ENCODE data around the gene CAMTA2. TPM values are rescaled to one million over a fixed set of nuclear protein-coding genes. Genes with fewer than 3 reads are reported as not detected.

Gene CAMTA2
- total and polyA plus RNA-seq, 9 of the 15 experiments (the other 6 are each of a cell fraction or from before 2014, with no cell fraction given): 0.24 to 25.1 (median 6.3) TPM

DNA sequence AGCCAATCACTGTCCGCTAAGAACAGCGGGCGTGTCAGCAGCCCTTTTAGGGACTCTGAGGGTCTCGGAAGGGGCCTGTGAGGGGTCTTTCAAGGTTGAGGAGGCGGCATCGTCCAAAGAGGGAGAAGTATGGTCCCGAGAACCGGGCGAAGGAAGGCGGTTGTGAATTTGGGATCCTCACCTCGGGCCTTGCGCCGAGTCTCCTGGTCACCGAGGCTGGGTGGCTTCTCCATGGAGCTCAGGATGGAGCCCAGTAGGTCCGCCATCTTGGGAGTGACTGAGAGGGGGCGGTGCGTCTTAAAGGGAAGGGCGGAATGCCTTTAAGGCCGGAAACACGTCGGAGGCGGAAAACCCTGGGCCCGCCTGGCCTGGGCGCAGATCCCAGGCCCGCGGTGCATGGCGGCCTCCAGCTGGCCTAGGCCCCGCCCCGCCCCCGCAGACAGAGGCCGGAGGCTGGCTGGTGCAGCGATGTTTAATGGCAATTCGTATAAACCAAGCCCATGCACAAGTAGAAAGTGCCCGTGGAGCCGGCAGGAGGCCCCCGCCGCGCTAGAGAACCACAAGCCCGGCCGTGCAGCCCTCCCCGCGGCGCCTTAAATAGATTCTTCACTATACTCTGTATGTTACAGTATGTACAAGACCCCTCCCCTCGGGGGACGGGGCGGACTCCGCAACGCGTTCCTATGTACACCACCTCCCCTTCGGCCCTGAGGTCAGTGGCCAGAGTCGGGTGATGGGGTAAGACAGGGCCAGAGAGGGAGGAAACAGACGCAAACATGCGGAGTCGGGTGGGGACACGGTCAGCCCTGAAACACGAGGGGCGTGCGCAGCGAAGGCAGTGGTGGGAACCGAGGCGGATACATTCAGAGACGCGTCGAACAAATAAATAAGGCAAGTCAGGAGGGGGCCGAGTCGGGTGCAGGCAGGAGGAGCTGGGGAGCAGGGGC, 19.7 kb downstream of the CAMTA2 start, which contains the start of gene SPAG7 (continued):
- TF ChIP-seq, protein P1, sequence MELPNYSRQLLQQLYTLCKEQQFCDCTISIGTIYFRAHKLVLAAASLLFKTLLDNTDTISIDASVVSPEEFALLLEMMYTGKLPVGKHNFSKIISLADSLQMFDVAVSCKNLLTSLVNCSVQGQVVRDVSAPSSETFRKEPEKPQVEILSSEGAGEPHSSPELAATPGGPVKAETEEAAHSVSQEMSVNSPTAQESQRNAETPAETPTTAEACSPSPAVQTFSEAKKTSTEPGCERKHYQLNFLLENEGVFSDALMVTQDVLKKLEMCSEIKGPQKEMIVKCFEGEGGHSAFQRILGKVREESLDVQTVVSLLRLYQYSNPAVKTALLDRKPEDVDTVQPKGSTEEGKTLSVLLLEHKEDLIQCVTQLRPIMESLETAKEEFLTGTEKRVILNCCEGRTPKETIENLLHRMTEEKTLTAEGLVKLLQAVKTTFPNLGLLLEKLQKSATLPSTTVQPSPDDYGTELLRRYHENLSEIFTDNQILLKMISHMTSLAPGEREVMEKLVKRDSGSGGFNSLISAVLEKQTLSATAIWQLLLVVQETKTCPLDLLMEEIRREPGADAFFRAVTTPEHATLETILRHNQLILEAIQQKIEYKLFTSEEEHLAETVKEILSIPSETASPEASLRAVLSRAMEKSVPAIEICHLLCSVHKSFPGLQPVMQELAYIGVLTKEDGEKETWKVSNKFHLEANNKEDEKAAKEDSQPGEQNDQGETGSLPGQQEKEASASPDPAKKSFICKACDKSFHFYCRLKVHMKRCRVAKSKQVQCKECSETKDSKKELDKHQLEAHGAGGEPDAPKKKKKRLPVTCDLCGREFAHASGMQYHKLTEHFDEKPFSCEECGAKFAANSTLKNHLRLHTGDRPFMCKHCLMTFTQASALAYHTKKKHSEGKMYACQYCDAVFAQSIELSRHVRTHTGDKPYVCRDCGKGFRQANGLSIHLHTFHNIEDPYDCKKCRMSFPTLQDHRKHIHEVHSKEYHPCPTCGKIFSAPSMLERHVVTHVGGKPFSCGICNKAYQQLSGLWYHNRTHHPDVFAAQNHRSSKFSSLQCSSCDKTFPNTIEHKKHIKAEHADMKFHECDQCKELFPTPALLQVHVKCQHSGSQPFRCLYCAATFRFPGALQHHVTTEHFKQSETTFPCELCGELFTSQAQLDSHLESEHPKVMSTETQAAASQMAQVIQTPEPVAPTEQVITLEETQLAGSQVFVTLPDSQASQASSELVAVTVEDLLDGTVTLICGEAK (IDR thresholded peaks at IDR 0.05): 0 out of 2 replicates have a peak, but pooled peaks have one; percentile 4
- TF ChIP-seq, protein P1 (CRISPR knock-in tag; IDR thresholded peaks at IDR 0.05): no peak
- TF ChIP-seq PTBP1 (IDR thresholded peaks at IDR 0.05; ENCODE audit: low read depth, low read length): no peak
- peak; percentile 7; the same call in 1 of the 2 replicates for TF ChIP-seq NR2C2 (CRISPR knock-in tag; IDR thresholded peaks at IDR 0.05)
- peak; percentile 74 for TF ChIP-seq NR2C2 (tag; IDR thresholded peaks at IDR 0.05)
- peak; percentile 55; the same call in 1 of the 2 replicates for TF ChIP-seq HCFC1 (IDR thresholded peaks at IDR 0.05; ENCODE audit: low read depth, low read length)
- no peak for TF ChIP-seq ZNF778 (CRISPR knock-in tag; IDR thresholded peaks at IDR 0.05)
